NCI-H2196 (cell line): ENCODE measurements around the gene MLLT6.

ENCODE experiments used
- DNase-seq: peaks from one replicate; lab custom pipeline; 2025; ENCODE audit not compliant: unreplicated experiment; lab: John Stamatoyannopoulos, UW

The MLLT6 gene

DNA sequence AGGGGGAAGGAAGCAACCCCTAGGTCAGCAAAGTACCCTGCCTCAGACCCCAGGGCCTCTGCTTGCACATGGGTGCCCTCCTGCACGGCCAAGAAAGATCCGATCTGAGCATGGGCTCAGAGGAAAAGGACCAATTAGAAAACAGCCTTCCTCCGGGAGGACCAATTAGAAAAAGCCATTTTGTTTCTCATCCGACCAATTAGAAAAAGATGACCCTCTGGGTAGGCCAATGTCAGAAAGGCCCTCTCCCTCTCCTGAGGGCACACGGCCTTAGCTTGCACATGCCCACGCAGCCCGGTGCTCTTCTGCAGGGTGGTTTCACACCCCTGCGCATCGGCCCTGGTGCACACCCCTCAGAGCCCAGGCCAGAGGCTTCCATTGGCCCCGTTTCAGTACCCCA, 20.0 kb downstream of the MLLT6 start:
- DNase-seq = peak; percentile 51

DNA sequence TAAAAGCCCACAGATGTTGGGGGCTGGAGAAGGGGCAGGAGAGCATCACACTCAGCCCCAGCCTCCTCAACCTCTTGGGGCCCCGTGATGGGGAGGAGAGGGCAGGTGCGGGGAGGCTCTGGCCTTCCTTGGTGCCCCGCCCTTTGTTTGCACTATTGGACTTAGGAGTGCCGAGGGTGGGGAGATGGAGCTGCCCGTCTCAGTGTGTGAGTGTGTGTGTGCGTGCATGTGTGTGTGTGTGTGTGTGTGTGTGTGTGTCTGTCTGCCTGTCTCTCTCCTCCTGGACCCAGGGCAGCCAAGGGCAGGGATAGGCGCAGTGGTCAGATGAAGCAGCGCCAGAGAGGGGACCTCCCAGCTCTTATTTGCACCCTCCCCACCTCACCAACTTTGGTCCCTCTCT, 21.1 kb downstream of the MLLT6 start:
- DNase-seq = peak; percentile 26

DNA sequence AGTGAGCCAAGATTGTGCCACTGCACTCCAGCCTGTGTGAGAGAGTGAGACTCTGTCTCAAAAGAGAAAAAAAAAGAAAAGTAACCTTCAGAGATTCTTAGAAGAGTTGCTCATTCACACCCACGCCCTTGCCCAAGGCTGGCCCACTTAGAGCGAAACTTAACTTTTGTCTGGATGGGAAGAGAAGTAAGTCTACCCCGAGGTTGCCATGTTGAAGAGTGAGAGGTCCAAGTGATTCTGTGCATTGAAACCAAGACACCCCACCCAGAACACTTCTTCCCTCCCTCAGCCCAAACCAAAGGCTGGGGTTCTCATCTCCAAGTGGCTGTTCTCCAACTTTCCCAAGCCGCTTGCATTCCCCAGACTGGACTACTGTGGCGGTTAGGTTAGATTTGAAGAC, 22.7 kb downstream of the MLLT6 start:
- DNase-seq = no peak

DNA sequence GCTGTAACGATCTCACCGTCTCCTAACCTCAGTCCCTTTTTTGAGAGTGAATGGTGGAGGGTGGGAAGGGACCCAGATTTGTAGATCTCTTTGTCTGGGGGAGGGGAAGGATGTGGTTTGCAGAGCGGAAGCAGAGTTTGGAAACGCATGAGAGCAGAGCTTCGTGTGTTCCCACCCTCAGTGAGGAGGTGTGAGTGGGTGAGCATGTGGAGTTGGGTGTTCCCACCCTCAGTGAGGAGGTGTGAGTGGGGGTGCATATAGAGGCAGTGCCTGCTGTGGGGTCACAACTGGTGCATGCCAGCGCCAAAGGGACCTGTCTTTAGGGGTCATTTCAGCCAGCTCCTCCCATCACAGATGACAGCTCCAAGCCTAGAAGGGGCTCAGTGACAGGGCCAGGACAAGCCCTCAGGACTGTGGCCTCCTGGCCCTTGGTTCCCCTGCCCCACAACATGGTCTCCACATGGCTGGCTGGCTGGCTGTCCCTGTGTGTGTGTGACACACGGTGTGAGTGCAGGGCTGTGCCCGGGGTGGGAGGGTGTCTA, 23.3 kb downstream of the MLLT6 start:
- no peak for DNase-seq

DNA sequence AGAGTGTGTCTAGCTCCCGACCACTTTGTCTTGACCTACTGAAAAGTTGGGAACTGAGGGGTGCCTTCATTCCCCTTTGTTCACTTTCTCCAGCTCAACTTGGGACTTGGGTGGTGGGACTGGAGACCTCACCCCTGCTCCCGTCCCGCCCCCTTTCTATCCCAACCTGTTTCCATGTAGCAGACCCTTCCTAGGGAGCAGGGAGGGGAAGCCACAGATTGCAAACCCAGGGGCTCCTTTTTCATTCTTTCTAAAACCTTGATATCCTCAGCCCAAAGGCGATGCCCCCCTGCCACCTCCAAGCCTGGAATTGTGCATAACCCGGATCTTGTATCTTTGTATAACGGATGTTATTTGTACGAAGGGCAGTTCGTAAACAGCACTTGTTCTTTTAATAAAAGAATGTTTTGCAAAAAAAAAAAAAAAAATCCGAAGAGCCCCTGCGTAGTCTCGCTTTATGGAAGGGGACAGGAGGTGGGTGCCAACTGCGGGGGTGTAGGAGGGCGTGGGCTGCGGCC, 24.4 kb downstream of the MLLT6 start:
- no peak for DNase-seq

DNA sequence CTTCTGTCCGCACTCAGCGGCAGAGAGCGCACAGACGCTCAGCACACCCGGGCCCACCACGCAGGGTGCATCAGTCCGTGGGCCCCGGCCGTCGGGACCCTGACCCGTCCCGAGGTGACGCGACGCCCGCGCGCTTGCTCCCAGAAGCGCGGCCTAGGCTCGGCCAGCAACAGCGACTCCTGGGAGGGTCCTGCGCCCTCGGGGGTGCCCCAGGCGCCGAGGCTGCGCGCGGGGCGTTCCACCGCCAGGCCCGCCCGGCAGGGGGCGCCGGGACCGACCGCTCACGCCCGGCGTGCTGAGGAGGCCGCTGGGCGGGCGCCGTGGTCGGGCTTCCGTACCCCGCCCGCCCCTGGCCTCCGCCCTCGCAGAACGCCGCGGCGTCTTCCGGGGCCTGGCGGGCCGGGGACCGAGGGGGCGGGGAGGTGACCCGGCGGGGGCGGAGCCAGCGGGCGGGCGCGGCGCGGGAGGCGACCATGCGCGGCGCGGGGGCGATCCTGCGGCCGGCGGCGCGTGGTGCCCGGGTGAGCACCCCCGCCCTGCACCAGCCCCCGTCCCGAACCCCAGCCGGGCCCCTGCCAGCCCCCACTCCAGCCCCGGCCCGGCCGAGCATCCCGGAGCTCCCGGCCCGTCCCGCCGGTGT, 24.9 kb downstream of the MLLT6 start, which contains the start of gene CISD3:
Gene CISD3 (plus strand): TSS at position 456 of the 640 bp plus-strand sequence. CDS start 18 bp downstream, at position 474.
- peak; percentile 74 for DNase-seq

DNA sequence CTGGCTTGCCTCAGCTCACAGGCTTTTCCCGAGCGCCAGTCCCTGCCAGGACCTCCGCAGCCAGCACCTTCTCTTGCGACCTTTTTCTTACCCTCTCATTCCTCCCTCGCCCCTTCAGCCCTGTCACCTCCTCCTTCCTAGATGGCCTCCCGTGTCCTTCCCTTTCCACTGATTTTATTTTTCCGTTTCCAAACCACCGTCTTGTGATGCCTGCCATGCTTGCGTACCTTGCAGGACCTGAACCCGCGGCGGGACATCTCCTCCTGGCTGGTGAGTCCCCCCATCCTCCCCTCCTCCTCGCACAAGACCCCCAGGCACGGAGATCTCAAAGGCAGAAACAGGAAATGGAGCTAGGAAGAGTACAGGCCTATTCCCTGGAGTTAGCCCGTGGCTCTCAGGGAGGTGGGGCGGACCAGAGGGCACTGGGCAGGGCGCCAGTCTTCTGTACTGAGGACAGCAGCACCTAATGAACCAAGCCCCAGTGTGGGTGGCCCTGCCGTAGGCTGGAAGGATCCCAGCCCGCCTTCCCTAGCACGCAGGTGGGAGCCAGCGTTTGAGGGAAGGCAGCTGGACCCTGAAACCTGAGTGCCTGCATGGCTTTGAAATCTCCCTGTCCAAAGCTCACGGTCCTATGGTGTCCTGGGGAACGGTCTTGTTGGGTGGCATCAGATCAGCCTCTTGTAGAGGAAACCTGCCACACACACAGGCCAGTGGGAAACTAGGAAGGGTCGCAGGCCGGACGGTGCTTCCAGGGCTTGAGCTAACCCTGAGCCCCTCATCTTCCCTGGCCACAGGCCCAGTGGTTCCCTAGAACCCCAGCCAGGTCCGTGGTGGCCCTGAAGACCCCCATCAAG, 25.7 kb downstream of the MLLT6 start:
- DNase-seq = peak; percentile 48

DNA sequence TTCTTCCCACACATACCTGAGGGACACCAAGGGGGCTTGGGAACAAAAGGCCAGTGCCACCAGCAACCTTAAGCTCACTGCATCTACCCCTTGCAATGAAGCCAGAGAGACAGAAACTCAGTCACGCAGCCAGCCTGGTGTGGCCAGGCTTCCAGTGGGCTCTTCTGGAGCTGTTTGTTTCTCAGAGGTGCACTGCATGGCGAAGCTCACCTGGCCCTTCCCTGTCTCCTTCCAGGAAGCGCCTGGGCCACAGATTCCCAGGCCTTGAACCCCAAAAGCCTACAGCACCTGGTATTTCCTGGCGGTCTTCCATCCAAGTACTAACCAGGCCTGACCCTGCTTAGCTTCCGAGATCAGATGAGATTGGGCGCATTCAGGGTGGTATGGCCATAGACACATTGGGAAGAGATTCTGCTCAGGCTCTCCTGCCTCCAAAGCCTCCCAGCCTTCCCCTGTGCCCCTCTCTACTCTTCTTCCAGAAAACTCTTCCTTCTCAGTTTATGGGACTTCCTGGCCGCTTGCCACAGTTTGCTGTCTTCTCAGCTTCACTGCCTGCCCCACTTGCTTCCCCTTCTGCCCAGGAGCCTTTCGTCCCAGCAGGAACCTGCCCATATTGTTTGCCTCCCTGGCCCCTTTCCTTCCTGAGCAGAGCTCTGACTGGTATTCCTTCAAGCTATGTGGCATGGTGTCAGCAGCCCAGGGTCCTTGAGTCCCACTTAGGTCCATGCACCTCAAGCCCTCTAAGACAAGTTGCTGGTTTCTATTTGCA, 26.6 kb downstream of the MLLT6 start:
- no peak for DNase-seq

DNA sequence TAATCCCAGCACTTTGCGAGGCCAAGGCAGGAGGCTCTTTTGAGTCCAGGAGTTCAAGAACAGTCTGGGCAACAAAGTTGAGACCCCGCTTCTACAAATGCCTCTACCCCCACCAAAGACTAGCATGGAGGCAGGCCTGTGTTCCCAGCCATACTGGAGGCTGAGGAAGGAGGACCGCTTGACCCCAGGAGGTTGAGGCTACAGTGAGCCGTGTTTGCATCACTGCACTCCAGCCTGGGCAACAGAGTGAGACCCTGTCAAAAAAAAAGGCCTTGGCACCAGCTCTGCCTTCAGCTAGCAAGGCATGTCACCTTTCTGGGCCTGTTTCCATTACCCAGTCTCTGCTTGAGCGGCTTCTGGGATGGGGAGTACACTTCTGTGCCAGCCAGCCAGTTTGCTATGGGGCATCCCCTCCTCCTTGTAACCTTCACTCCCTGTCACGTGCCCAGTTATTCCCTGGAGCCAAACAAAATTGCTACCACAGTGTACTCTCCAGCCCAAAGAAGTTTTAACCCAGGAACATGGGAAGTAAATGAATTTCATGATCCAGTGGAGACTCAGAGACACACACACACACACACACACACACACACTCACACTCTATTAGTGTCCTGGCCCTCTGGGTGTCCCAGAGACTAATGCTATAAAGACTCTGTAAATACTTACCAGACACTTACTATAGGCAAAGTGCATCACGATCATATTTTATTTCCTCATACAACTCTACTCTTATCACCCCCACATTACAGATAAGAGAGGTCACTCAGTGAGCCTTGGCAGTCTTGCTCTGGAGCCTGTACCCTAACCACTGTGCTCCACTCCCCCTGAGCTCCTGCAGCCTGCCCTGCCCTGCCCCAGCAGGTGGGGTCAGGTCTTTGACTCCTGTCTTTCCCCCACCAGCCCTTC, 27.6 kb downstream of the MLLT6 start:
- DNase-seq = no peak

DNA sequence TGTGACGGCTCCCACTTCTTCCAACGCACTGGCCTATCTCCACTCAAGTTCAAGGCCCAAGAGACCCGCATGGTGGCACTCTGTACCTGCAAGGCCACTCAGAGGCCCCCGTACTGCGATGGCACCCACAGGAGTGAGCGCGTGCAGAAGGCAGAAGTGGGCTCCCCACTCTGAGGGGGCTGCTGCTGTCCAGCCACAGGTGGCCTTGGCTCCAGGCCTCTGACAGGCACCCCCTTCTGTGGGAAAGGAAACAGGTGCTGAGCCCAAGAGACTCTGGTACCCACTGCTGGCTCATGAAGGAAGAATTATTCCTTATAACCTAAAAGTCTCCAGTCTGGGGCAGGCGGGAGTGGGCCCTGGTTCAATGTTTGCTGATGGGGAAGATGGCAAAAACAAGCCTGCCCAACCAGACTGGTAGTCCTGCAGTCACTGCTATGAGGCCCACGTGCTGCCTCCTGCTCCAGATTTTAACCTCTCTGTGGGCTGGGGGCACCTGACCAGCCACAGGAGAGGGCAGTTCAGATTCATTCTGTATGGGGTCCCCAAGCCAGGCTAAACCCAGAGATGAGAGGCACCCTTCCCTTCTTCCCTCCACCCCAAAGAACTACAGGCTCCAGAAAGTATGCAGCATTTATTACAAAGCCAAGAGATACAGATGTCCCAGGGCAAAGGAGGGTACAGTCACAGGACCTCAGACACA, 28.4 kb downstream of the MLLT6 start:
- DNase-seq = no peak

DNA sequence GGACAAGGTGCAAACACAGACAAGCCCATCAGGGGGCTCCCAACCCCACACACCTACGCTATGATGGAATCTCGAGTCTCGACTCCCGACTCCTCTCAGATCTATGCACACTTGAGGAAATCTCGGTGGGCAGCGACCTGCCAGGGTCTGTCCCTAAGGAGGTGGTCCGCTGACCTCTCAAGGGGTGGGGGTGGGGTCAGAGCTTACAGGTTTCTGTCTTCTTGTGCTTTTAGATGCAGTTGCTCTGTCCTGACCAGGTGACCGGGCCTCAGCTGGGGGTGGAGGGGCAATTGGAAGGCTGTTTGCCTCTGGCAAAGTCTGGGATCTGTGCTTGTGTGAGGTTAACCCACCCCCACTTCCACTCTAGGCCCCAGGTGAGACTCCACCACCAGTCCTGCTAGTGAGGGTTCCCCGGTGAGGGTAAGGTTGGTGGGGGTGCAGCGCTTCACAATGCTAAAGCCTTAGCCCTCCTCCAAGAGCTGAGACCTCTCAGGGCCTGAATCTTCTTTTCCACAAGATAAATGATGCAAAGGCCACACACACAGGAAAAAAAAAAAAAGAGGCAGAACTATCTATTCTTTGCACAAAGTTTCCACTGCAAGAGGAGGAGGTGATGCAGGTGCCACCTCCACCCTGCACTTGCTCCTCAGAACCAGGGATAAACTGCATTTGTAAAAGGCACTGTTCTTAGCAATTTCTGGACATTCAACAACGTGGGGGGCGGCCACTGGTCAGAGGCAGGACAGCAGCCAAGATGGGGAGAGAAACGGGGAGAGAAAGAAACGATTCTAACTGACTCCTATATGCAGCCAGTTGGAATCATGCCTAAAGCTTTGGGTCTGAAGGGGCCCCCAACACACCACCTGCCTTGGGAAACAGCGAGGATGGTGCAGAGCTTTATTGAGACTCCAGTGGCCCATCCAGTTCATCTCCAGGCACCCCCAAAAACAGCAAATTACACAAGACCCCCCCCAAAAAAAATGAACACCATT, 29.2 kb downstream of the MLLT6 start:
- DNase-seq = no peak

DNA sequence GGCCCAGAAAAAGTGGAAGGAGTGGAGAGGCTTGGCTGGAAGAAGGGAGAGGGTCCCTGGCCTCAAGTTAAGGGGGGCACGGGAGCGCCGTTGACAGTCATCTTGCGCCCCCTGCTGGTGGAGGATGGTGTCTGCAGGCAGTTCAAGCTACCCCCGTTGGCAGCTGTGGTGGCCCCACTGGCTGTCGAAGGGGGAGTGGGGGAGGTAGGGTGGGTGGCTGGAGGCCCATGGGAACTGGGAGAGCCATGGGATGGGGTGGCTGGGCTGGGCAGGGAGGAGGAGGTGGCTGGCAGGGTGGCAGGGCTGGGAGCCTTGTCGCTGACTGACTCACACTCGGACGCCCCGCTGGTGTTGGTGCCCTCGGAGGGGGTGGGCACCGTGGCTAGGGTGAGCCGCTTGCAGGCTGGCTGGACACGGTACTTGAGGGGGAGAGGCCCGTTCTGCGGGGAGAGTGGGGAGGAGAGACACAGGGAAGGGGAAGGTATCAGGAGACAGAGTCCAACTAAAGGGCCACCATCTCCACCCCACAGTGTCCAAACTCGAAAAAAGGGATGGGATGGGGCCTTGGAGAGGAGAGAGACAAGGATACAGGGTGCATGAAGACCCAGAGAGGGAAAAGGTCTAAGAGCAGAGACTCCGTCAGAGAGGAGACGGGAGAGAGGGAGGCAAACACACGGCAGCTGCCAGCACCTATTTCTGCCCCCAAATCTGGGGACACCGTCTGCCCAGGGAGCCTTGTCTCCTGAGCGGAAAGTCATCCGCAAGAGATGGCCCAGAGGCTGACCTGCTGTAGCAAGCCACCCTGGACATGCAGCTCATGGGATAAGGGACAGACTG, 30.3 kb downstream of the MLLT6 start:
- peak; percentile 9 for DNase-seq

DNA sequence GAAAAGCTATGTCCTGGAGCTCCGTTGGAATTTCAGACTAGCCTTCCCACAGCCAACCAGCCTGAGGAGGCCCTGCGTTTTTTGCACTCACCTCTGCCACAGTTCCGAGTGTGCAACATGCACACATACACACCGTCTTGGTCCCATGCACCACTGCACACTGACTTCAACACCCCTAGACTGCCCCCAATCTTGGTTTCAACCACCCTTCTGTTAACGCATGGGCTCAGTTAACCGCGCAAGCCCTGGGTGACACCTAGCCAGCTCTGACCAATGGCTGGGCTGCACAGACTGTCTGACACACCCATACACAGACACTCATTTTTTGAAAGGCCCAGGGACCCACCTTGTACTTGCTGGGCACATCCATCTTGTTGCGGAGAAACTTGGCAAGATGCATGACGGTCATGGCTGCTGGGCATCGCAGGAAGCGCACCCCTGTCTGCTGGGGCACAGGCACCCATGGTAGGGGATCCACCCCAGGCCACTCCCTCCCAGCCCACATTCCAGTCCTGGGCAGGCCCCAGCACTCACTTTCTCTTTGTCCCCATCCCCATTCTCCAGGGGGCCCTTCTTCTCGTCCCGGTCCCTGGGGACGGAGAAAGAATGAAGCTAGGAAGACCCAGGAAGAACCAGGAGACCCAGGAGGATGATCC, 33.1 kb downstream of the MLLT6 start:
- DNase-seq = no peak

DNA sequence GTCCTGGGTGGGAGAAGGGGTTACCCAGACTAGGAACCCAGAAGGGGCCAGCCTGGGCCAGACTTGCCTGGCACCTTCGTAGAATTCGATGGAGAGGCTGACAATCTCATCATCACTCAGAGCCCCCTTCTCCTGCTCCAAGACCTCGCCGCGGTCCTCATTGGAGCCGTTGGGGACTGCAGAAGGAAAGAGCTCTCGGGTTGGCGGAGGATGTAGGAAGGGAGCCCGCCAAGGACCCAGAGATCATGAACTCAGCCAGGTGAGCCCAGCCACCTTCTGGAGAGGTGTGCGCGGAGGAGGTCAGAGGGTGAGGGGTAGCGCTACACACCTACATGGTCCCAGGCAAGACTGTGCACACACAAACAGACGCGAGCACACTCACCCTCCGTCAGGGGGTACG, 33.6 kb downstream of the MLLT6 start:
- DNase-seq = no peak

DNA sequence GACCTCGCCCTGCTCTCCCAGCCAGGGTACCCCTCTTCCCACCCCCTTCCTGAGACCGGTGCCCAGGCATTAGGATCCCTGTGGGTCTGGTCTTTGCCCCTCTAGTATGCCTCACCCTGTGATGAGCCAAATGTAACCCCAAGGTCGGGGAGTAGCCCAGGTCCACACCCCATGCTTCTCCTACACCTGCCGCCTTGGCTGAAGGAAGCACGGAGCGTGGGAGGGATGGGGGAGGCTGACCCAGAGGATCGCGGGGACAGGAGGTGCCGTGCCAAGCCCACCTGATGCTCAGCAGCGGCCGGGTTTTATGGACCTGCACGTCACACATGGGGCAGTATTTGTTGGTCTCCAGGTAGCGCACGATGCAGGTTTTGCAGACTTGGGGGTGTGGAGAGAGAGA, 34.2 kb downstream of the MLLT6 start:
- no peak for DNase-seq

DNA sequence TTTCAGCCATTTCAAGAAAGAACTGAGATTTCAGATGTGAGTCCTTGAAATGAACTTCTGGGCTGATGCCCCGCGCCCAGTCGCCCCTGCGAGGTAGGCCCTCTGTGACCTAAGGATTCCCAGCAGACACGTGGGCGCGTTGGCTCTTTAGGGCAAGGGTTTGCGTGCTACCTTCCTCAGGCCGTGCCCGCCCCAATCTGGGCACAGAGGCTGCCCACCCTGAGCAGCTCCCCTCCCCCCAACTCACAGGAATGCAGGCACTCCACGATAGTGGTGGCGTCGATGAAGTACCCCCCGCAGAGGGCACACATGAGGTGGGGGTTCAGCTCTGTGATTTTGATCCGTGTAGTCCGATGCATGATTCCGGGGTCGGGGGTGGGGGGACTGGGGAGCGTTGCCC, 35.0 kb downstream of the MLLT6 start:
- DNase-seq = no peak

DNA sequence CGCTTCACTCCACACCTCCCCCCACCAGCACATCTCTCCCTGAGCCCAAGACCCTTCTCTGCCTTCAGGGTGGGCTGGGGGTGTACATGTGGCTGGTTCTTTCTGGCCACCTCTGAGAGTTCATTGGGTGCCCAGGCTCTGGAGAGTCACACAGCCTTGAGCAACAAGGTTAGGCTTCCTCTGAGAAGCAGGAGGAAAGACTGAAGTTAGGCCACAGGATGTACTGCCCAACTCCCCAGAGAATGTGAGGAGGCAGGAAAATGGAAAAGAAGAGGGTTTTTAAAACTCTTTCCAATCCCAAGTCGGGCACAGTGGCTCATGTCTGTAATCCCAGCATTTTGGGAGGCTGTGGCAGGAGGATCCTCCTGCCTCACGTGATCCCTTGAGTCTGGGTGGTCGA, 35.7 kb downstream of the MLLT6 start:
- no peak for DNase-seq
